ENCODE measurements around the gene CLDN6.

Gene CLDN6

DNA sequence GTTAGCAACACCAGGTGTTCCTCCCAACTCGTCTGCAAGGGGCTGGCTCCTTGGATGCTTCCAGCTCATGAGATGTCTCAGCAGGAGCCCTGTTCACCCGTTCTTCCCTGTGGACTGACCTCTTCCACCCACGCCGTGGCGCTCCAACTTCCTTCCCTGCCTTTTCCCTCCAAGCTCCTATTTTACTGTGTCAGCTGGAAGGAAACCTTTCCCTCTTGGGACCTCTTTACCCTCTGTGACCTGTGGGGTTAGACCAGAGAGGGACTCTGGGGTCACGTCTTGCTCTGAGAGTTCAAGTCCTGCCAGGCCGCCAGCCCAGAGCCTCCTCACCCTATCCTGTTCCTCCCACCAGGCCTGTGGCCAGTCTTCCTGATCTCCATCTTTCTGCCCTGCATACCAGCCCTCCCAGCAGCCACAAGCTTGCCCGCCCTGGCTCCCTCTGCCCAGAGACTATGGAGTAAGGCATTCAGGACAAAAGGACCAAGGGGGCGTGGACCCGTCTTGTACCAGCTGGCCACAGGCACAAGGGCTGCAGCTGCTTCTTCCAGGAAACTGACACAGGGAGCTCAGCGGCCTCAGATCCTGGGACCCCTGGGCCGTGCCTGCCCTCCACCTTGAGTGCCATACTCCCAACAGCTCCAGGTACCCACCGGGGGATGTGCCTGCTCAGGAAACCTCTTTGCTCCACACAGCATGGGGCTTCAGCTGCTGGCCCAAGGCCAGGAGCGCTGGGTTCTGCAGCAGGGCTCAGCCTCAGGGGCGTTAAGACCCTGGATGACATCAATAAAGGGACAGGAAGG is 45.8 kb downstream of the CLDN6 start:
- no peak for ATAC-seq
- TF ChIP-seq, protein P1, sequence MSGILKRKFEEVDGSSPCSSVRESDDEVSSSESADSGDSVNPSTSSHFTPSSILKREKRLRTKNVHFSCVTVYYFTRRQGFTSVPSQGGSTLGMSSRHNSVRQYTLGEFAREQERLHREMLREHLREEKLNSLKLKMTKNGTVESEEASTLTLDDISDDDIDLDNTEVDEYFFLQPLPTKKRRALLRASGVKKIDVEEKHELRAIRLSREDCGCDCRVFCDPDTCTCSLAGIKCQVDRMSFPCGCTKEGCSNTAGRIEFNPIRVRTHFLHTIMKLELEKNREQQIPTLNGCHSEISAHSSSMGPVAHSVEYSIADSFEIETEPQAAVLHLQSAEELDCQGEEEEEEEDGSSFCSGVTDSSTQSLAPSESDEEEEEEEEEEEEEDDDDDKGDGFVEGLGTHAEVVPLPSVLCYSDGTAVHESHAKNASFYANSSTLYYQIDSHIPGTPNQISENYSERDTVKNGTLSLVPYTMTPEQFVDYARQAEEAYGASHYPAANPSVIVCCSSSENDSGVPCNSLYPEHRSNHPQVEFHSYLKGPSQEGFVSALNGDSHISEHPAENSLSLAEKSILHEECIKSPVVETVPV (CRISPR knock-in tag; IDR thresholded peaks at IDR 0.05): no peak
- TF ChIP-seq CREB5 (CRISPR knock-in tag; IDR thresholded peaks at IDR 0.05; ENCODE audit: low read depth) (no peak), SNAI2 (CRISPR knock-in tag; IDR thresholded peaks at IDR 0.05) (no peak), TOX (CRISPR knock-in tag; IDR thresholded peaks at IDR 0.05; ENCODE audit: borderline replicate concordance) (no peak), ZFP3 (CRISPR knock-in tag; IDR thresholded peaks at IDR 0.05) (no peak), PPARA (CRISPR knock-in tag; IDR thresholded peaks at IDR 0.05; ENCODE audit: borderline replicate concordance) (no peak), ZNF8 (CRISPR knock-in tag; IDR thresholded peaks at IDR 0.05) (no peak), PATZ1 (CRISPR knock-in tag; IDR thresholded peaks at IDR 0.05; ENCODE audit: borderline replicate concordance) (no peak), CSDC2 (CRISPR knock-in tag; IDR thresholded peaks at IDR 0.05) (no peak), GLIS3 (CRISPR knock-in tag; IDR thresholded peaks at IDR 0.05) (no peak), ISL1 (CRISPR knock-in tag; IDR thresholded peaks at IDR 0.05) (no peak), ESRRG (CRISPR knock-in tag; IDR thresholded peaks at IDR 0.05) (no peak), POU6F1 (CRISPR knock-in tag; IDR thresholded peaks at IDR 0.05; ENCODE audit: borderline replicate concordance, low read depth) (no peak), RARB (CRISPR knock-in tag; IDR thresholded peaks at IDR 0.05) (no peak), TCF4 (CRISPR knock-in tag; IDR thresholded peaks at IDR 0.05; ENCODE audit: borderline replicate concordance) (no peak), ARNTL (CRISPR knock-in tag; IDR thresholded peaks at IDR 0.05; ENCODE audit: borderline replicate concordance, low read depth) (no peak), ZC3H10 (CRISPR knock-in tag; IDR thresholded peaks at IDR 0.05) (no peak)
- TF ChIP-seq, protein P2, sequence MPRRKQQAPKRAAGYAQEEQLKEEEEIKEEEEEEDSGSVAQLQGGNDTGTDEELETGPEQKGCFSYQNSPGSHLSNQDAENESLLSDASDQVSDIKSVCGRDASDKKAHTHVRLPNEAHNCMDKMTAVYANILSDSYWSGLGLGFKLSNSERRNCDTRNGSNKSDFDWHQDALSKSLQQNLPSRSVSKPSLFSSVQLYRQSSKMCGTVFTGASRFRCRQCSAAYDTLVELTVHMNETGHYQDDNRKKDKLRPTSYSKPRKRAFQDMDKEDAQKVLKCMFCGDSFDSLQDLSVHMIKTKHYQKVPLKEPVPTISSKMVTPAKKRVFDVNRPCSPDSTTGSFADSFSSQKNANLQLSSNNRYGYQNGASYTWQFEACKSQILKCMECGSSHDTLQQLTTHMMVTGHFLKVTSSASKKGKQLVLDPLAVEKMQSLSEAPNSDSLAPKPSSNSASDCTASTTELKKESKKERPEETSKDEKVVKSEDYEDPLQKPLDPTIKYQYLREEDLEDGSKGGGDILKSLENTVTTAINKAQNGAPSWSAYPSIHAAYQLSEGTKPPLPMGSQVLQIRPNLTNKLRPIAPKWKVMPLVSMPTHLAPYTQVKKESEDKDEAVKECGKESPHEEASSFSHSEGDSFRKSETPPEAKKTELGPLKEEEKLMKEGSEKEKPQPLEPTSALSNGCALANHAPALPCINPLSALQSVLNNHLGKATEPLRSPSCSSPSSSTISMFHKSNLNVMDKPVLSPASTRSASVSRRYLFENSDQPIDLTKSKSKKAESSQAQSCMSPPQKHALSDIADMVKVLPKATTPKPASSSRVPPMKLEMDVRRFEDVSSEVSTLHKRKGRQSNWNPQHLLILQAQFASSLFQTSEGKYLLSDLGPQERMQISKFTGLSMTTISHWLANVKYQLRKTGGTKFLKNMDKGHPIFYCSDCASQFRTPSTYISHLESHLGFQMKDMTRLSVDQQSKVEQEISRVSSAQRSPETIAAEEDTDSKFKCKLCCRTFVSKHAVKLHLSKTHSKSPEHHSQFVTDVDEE (CRISPR knock-in tag; IDR thresholded peaks at IDR 0.05): no peak

DNA sequence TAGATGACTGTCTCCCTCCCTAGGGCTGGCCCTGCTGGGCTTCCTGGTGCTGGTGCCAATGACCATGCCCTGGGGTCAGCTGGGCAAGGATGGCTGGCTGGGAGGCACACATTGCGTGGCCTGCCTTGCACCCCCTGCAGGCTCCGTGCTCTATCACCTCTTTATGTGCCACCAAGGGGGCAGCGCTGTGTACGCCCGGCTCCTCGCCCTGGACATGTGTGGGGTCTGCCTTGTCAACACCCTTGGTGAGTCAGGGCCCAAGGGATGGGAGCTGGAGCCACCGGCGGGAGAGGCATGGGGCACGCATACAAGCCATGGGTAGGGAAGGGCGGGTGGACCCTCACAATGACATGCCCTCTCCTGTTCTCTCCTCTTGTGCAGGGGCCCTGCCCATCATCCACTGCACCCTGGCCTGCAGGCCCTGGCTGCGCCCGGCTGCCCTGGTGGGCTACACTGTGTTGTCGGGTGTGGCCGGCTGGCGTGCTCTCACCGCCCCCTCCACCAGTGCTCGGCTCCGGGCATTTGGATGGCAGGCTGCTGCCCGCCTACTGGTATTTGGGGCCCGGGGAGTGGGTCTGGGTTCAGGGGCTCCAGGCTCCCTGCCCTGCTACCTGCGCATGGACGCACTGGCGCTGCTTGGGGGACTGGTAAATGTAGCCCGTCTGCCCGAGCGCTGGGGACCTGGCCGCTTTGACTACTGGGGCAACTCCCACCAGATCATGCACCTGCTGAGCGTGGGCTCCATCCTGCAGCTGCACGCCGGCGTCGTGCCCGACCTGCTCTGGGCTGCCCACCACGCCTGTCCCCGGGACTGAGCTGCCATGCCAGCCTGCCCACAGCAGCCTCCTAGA is 46.6 kb downstream of the CLDN6 start:
- TF ChIP-seq ZC3H10 (CRISPR knock-in tag; IDR thresholded peaks at IDR 0.05) (no peak), CREB5 (CRISPR knock-in tag; IDR thresholded peaks at IDR 0.05; ENCODE audit: low read depth) (no peak)
- no peak for ATAC-seq
